HEK293 (cell line): Measurements from ENCODE around the gene CNNM1.

Experiments used
- CTCF ChIP-seq: fragments of 450-650 bp; formaldehyde crosslinking; IDR thresholded peaks from 2 replicates; pipeline ENCODE4 v1.5.1; 2016; ENCODE audit warnings: missing biosample characterization, missing genetic modification characterization
- KLF1 ChIP-seq: fragments of 450-650 bp; formaldehyde crosslinking; IDR thresholded peaks from 2 replicates; pipeline ENCODE4 v1.5.1; 2016; ENCODE audit warnings: missing biosample characterization, missing genetic modification characterization
- REST ChIP-seq: fragments of 450-650 bp; formaldehyde crosslinking; IDR thresholded peaks from 2 replicates; pipeline ENCODE4 v1.5.1; 2016; ENCODE audit warnings: missing biosample characterization, missing genetic modification characterization
- YY1 ChIP-seq: fragments of 450-650 bp; formaldehyde crosslinking; IDR thresholded peaks from 2 replicates; pipeline ENCODE4 v1.5.1; 2018; ENCODE audit warnings: missing biosample characterization, missing genetic modification characterization
- ZBTB49 ChIP-seq: fragments of 450-650 bp; formaldehyde crosslinking; IDR thresholded peaks from 2 replicates; pipeline ENCODE4 v1.5.1; 2016; ENCODE audit warnings: missing biosample characterization, missing genetic modification characterization, low read depth
- ZNF311 ChIP-seq: fragments of 450-650 bp; formaldehyde crosslinking; IDR thresholded peaks from 2 replicates; pipeline ENCODE4 v1.5.1; 2017; ENCODE audit warnings: missing biosample characterization, missing genetic modification characterization, borderline replicate concordance
- ZNF701 ChIP-seq: fragments of 450-650 bp; formaldehyde crosslinking; IDR thresholded peaks from 2 replicates; pipeline ENCODE4 v1.5.1; 2016; ENCODE audit warnings: missing biosample characterization, missing genetic modification characterization
- TF ChIP-seq, protein P1 (sequence below): fragments of 450-650 bp; formaldehyde crosslinking; IDR thresholded peaks from 2 replicates; pipeline ENCODE4 v1.5.1; 2016; ENCODE audit warnings: missing biosample characterization, missing genetic modification characterization

GRCh38 chr10:99394256-99394655, 65.1 kb downstream of the CNNM1 start:
- TF ChIP-seq CTCF (no peak), KLF1 (tag by site-specific recombination) (no peak), ZBTB49 (no peak), REST (no peak), ZNF701 (tag by site-specific recombination) (no peak), ZNF311 (tag by site-specific recombination) (no peak), YY1 (tag by site-specific recombination) (no peak)
- TF ChIP-seq, protein P1, sequence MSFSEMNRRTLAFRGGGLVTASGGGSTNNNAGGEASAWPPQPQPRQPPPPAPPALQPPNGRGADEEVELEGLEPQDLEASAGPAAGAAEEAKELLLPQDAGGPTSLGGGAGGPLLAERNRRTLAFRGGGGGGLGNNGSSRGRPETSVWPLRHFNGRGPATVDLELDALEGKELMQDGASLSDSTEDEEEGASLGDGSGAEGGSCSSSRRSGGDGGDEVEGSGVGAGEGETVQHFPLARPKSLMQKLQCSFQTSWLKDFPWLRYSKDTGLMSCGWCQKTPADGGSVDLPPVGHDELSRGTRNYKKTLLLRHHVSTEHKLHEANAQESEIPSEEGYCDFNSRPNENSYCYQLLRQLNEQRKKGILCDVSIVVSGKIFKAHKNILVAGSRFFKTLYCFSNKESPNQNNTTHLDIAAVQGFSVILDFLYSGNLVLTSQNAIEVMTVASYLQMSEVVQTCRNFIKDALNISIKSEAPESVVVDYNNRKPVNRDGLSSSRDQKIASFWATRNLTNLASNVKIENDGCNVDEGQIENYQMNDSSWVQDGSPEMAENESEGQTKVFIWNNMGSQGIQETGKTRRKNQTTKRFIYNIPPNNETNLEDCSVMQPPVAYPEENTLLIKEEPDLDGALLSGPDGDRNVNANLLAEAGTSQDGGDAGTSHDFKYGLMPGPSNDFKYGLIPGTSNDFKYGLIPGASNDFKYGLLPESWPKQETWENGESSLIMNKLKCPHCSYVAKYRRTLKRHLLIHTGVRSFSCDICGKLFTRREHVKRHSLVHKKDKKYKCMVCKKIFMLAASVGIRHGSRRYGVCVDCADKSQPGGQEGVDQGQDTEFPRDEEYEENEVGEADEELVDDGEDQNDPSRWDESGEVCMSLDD: no peak
